Measurements from ENCODE around the gene STAT4.

STAT4 gene

DNA sequence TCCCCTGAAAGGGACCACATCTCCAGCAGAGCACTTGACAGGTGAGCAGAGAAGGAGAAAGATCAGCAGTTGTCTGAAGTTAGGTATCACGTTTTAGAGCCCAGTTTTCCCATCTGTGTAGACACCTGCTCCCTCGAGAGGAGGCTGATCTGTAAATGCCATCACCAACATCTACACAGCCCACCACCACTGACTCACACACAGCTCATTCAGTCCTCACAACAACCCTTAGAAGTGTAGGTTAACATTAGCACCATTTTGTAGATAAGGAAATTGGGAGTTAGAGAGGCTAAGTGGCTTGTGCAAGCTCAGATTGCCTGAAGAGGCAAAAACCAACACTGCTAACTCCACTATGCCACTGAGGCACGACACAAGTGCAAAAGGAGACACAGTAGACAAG lies 99.6 kb downstream of the STAT4 start:
- Histone ChIP-seq H3K4me2 (ENCODE audit: low read length) (peak overlapping the region; percentile 11), H3K36me3 (ENCODE audit: insufficient read depth, low read length) (no peaks in the 10 kb centered on the region), H3K27me3 (ENCODE audit: control insufficient read depth, insufficient read depth, low read length) (no peaks in the 10 kb centered on the region), H3K4me1 (ENCODE audit: control insufficient read depth, insufficient read depth, low read length) (peaks cover 37% of the 10 kb centered on the region), H3K4me3 (ENCODE audit: low read length) (no peak overlapping the region), H3K9ac (ENCODE audit: low read depth, low read length) (peak overlapping the region; percentile 54), H3K9me3 (replicated peaks; ENCODE audit: low read length) (no peaks in the 10 kb centered on the region)

DNA sequence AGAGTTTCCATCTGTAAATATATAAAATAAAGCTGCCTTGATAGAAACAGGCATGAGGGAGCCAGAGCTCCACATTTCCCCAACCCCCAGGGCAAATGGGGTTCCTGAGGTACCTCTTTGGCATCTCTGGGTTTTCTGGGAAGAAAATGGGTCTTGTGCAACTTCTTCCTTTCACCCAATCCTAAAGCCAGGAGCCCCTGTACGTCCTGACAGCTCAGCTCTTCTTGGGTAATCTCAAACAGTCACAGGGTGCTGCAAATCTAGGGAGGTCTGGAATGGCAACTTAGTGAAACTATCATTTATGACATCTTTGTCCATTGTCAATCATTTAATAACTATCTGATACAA lies 100.2 kb downstream of the STAT4 start:
- H3K27me3 ChIP-seq (ENCODE audit: control insufficient read depth, insufficient read depth, low read length), result no peaks in the 10 kb centered on the region
- peaks cover 37% of the 10 kb centered on the region for H3K4me1 ChIP-seq (ENCODE audit: control insufficient read depth, insufficient read depth, low read length)
- H3K4me2 ChIP-seq (ENCODE audit: low read length), result peak overlapping the region; percentile 11
- H3K9me3 ChIP-seq (replicated peaks; ENCODE audit: low read length), result no peaks in the 10 kb centered on the region
- H3K36me3 ChIP-seq (ENCODE audit: insufficient read depth, low read length), result no peaks in the 10 kb centered on the region
- H3K4me3 ChIP-seq (ENCODE audit: low read length), result no peak overlapping the region
- H3K9ac ChIP-seq (ENCODE audit: low read depth, low read length), result peak overlapping the region; percentile 54

DNA sequence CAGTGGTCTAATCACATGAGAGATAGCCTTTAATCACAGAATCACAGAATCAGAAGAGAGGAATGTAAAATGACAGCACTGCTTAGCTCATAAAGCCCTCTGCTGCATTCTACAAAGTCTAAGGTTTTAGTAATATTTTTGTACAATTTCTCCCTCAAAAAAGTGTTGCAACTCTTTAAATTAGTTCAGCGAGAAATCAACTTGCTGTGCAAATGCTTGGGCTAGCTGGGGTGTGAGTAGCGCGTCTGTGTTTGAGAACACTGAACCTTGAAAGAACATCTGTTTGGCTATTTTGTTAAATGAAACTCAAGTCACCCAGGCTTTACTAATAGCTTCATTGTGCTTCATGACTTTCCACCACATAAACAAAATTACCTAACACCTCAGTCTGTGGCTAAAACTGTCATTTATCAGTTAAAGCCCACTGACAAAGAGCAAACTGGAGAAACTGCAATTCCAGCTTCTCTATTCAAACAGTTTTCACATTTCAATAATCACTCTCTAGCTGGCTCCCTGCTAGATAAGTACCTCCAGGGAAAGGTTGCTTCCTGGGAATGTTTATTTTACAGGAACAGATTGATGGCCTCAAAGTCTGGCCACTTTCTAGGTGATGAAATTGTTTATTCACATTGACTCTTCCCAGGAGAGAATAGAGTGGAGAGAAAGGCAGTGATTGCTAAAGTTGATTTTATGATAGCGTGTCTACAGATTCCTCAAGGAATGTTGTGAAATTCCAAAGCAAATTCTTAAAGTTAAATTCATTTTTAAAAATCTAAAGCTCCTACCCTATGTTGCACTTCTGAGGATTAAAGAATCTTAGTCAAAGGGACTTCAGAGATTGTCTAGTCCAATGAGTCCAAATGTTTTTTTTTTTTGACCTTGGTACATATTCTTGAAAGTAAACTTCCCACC lies 100.8 kb downstream of the STAT4 start:
- Histone ChIP-seq H3K4me3 (ENCODE audit: low read length) (no peak overlapping the region), H3K9ac (ENCODE audit: low read depth, low read length) (peak overlapping the region; percentile 78), H3K4me1 (ENCODE audit: control insufficient read depth, insufficient read depth, low read length) (peaks cover 42% of the 10 kb centered on the region), H3K36me3 (ENCODE audit: insufficient read depth, low read length) (no peaks in the 10 kb centered on the region), H3K27me3 (ENCODE audit: control insufficient read depth, insufficient read depth, low read length) (no peaks in the 10 kb centered on the region), H3K9me3 (replicated peaks; ENCODE audit: low read length) (no peaks in the 10 kb centered on the region), H3K4me2 (ENCODE audit: low read length) (peak overlapping the region; percentile 47)

- Histone ChIP-seq H3K36me3 (ENCODE audit: insufficient read depth, low read length) (no peaks in the 10 kb centered on the region), H3K9ac (ENCODE audit: low read depth, low read length) (no peak overlapping the region), H3K9me3 (replicated peaks; ENCODE audit: low read length) (no peaks in the 10 kb centered on the region), H3K4me2 (ENCODE audit: low read length) (no peak overlapping the region), H3K4me1 (ENCODE audit: control insufficient read depth, insufficient read depth, low read length) (peaks cover 42% of the 10 kb centered on the region), H3K4me3 (ENCODE audit: low read length) (no peak overlapping the region), H3K27me3 (ENCODE audit: control insufficient read depth, insufficient read depth, low read length) (no peaks in the 10 kb centered on the region)
Measured at GRCh38 chr2:191048073-191048472, 102.7 kb downstream of the STAT4 start.

GRCh38 chr2:191045141-191045540 lies 105.7 kb downstream of the STAT4 start:
- Histone ChIP-seq H3K4me2 (ENCODE audit: low read length) (no peak overlapping the region), H3K4me1 (ENCODE audit: control insufficient read depth, insufficient read depth, low read length) (peaks cover 29% of the 10 kb centered on the region), H3K4me3 (ENCODE audit: low read length) (no peak overlapping the region), H3K27me3 (ENCODE audit: control insufficient read depth, insufficient read depth, low read length) (no peaks in the 10 kb centered on the region), H3K36me3 (ENCODE audit: insufficient read depth, low read length) (no peaks in the 10 kb centered on the region), H3K9ac (ENCODE audit: low read depth, low read length) (no peak overlapping the region), H3K9me3 (replicated peaks; ENCODE audit: low read length) (no peaks in the 10 kb centered on the region)

DNA sequence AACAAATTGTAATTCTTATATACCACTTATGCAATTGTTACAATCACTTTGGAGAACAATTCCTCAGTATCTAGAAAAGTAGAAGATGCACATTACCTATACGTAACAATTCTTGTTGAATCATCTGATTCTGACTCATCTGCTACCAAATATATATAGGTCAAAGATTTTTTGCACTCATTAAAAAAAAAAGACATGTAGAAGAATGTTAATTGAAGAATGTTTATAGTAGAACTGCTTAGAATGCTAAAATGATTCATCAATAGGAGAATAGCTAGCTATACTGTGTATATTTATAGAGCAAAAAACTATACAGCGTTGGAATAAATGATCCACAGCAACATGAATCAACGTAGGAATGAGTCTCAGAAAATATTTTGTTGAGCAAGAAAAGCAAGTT lies 107.4 kb downstream of the STAT4 start:
- no peaks in the 10 kb centered on the region for H3K36me3 ChIP-seq (ENCODE audit: insufficient read depth, low read length)
- H3K27me3 ChIP-seq (ENCODE audit: control insufficient read depth, insufficient read depth, low read length), result no peaks in the 10 kb centered on the region
- no peak overlapping the region for H3K4me3 ChIP-seq (ENCODE audit: low read length)
- H3K4me2 ChIP-seq (ENCODE audit: low read length), result no peak overlapping the region
- H3K9me3 ChIP-seq (replicated peaks; ENCODE audit: low read length), result no peaks in the 10 kb centered on the region
- no peak overlapping the region for H3K9ac ChIP-seq (ENCODE audit: low read depth, low read length)
- H3K4me1 ChIP-seq (ENCODE audit: control insufficient read depth, insufficient read depth, low read length), result peaks cover 27% of the 10 kb centered on the region

- H3K27me3 ChIP-seq (ENCODE audit: control insufficient read depth, insufficient read depth, low read length), result no peaks in the 10 kb centered on the region
- H3K4me3 ChIP-seq (ENCODE audit: low read length), result no peak overlapping the region
- H3K4me2 ChIP-seq (ENCODE audit: low read length), result no peak overlapping the region
- H3K9me3 ChIP-seq (replicated peaks; ENCODE audit: low read length), result no peaks in the 10 kb centered on the region
- H3K4me1 ChIP-seq (ENCODE audit: control insufficient read depth, insufficient read depth, low read length), result peaks cover 28% of the 10 kb centered on the region
- no peak overlapping the region for H3K9ac ChIP-seq (ENCODE audit: low read depth, low read length)
- no peaks in the 10 kb centered on the region for H3K36me3 ChIP-seq (ENCODE audit: insufficient read depth, low read length)
Measured at GRCh38 chr2:191041418-191042161, 109.2 kb downstream of the STAT4 start.

DNA sequence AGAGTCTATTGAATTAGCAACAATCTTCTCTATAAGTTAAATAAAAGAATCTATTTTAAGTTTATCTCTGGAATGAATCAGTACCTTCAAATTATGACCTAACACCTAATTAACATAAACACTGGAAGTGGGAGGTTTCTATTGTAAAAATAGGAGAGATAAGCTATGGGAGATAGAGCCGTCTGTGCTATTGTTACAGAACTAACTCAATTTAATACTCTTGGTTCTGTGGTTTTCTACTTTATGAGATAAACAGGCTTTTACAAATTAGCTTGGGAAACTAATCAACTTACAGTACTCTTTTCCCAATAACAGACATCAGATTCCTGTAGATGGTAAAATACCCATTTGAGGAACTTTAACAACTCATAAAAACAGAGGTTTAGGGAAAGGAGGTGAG lies 111.2 kb downstream of the STAT4 start:
- no peak overlapping the region for H3K4me3 ChIP-seq (ENCODE audit: low read length)

DNA sequence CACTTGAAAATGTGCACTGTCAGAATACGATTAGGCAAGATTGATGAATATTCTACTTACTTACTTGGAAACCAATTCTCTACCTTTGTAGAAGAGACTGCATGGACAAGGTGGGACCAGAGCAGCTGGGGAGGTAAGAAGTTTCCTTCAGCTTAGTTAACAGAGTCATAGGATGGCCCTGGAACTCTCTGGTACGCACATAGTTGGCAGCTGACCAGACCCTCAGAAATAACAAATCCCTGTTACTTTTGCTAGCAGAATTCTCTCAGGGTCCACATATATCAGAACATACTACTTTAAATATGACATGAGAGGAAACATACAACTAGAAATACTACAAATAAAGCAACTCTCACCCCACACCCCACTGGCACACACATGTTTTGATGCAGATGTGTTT lies 112.1 kb downstream of the STAT4 start:
- no peak overlapping the region for H3K9ac ChIP-seq (ENCODE audit: low read depth, low read length)

More for the DNA sequence above, 111.2 kb downstream of the STAT4 start:
- no peak overlapping the region for H3K4me2 ChIP-seq (ENCODE audit: low read length)
- H3K36me3 ChIP-seq (ENCODE audit: insufficient read depth, low read length), result no peaks in the 10 kb centered on the region
- no peaks in the 10 kb centered on the region for H3K9me3 ChIP-seq (replicated peaks; ENCODE audit: low read length)
- no peak overlapping the region for H3K9ac ChIP-seq (ENCODE audit: low read depth, low read length)
- H3K4me1 ChIP-seq (ENCODE audit: control insufficient read depth, insufficient read depth, low read length), result peaks cover 23% of the 10 kb centered on the region
- no peaks in the 10 kb centered on the region for H3K27me3 ChIP-seq (ENCODE audit: control insufficient read depth, insufficient read depth, low read length)

GRCh38 chr2:191038241-191038725 lies 112.5 kb downstream of the STAT4 start:
- H3K36me3 ChIP-seq (ENCODE audit: insufficient read depth, low read length), result no peaks in the 10 kb centered on the region
- H3K9ac ChIP-seq (ENCODE audit: low read depth, low read length), result no peak overlapping the region

More for the DNA sequence above, 112.1 kb downstream of the STAT4 start:
- no peaks in the 10 kb centered on the region for H3K36me3 ChIP-seq (ENCODE audit: insufficient read depth, low read length)
- H3K4me1 ChIP-seq (ENCODE audit: control insufficient read depth, insufficient read depth, low read length), result peaks cover 23% of the 10 kb centered on the region
- H3K9me3 ChIP-seq (replicated peaks; ENCODE audit: low read length), result no peaks in the 10 kb centered on the region
- no peak overlapping the region for H3K4me3 ChIP-seq (ENCODE audit: low read length)
- H3K27me3 ChIP-seq (ENCODE audit: control insufficient read depth, insufficient read depth, low read length), result no peaks in the 10 kb centered on the region
- peak overlapping the region; percentile 18 for H3K4me2 ChIP-seq (ENCODE audit: low read length)

DNA sequence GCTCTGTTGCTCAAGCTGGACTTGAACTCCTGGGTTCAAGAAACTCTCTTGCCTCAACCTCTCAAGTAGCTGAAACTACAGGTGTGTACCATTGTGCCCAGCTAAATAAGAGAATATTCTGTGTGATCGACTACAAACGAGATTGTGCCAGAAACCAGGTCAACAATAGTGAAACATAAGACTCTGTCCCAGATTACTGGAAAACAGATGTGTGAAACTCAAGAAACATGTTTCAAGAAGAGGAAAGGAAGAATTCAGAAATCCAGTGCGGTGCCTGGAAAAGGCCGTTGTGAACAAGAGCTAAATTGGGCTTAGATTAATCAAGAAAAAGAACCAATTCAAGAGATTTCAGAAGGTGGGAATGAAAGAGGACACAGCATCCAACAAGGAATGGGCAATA lies 113.4 kb downstream of the STAT4 start:
- Histone ChIP-seq H3K9ac (ENCODE audit: low read depth, low read length) (no peak overlapping the region), H3K36me3 (ENCODE audit: insufficient read depth, low read length) (no peaks in the 10 kb centered on the region), H3K9me3 (replicated peaks; ENCODE audit: low read length) (no peaks in the 10 kb centered on the region), H3K27me3 (ENCODE audit: control insufficient read depth, insufficient read depth, low read length) (no peaks in the 10 kb centered on the region), H3K4me2 (ENCODE audit: low read length) (no peak overlapping the region), H3K4me1 (ENCODE audit: control insufficient read depth, insufficient read depth, low read length) (peaks cover 30% of the 10 kb centered on the region), H3K4me3 (ENCODE audit: low read length) (no peak overlapping the region)

More at GRCh38 chr2:191038241-191038725, 112.5 kb downstream of the STAT4 start:
- Histone ChIP-seq H3K4me2 (ENCODE audit: low read length) (peak overlapping the region; percentile 18), H3K27me3 (ENCODE audit: control insufficient read depth, insufficient read depth, low read length) (no peaks in the 10 kb centered on the region), H3K4me3 (ENCODE audit: low read length) (no peak overlapping the region), H3K9me3 (replicated peaks; ENCODE audit: low read length) (no peaks in the 10 kb centered on the region), H3K4me1 (ENCODE audit: control insufficient read depth, insufficient read depth, low read length) (peaks cover 23% of the 10 kb centered on the region)
